Choroid plexus epithelial cell (primary cell): ENCODE measurements around the gene SEMA6D.

ENCODE experiments used
- DNase-seq: peaks from one replicate; pipeline ENCODE4 v3.0.0-alpha.2; 2010; ENCODE audit warnings: low read depth
- H3K4me3 ChIP-seq: 2 replicates; pipeline ENCODE4 v1.5.1; 2011; ENCODE audit warnings: low read depth, mild to moderate bottlenecking, control low read depth, low read length, moderate library complexity
- CTCF ChIP-seq: conservative IDR thresholded peaks from 2 replicates; pipeline ENCODE4 v1.5.1; 2011; ENCODE audit warnings: low read depth, mild to moderate bottlenecking, control low read depth, inconsistent platforms, low read length, moderate library complexity

The SEMA6D gene

GRCh38 chr15:47778263-47778770, 61.0 kb downstream of the SEMA6D start:
- no peak for DNase-seq
- no peak overlapping the region for H3K4me3 ChIP-seq
- TF ChIP-seq CTCF, result no peak

GRCh38 chr15:47780971-47781370, 63.7 kb downstream of the SEMA6D start:
- no peak for TF ChIP-seq CTCF
- no peak for DNase-seq
- H3K4me3 ChIP-seq, result no peak overlapping the region

- TF ChIP-seq CTCF, result no peak
- no peak overlapping the region for H3K4me3 ChIP-seq
- DNase-seq, result no peak
Observed at GRCh38 chr15:47781527-47781926, 64.2 kb downstream of the SEMA6D start.

GRCh38 chr15:47784820-47785219, 67.5 kb downstream of the SEMA6D start:
- TF ChIP-seq CTCF, result no peak
- no peak for DNase-seq
- H3K4me3 ChIP-seq, result no peak overlapping the region

- TF ChIP-seq CTCF, result no peak
- H3K4me3 ChIP-seq, result no peak overlapping the region
- peak; percentile 3 for DNase-seq
Observed at GRCh38 chr15:47786371-47786770, 69.1 kb downstream of the SEMA6D start.

- DNase-seq, result no peak
- no peak overlapping the region for H3K4me3 ChIP-seq
- TF ChIP-seq CTCF, result no peak
Observed at GRCh38 chr15:47787875-47788274, 70.6 kb downstream of the SEMA6D start.

GRCh38 chr15:47788685-47789084, 71.4 kb downstream of the SEMA6D start:
- H3K4me3 ChIP-seq, result no peak overlapping the region
- DNase-seq, result no peak
- TF ChIP-seq CTCF, result no peak
